ENCODE results near the gene TLDC2. TPM values are rescaled to one million over a fixed set of nuclear protein-coding genes. Genes with fewer than 3 reads are reported as not detected.
A peak's percentile ranks its signal among the peaks of the same experiment; 100 is the strongest.

The TLDC2 gene
- total RNA-seq, 1 donor from 2014 or later = not detected

DNA sequence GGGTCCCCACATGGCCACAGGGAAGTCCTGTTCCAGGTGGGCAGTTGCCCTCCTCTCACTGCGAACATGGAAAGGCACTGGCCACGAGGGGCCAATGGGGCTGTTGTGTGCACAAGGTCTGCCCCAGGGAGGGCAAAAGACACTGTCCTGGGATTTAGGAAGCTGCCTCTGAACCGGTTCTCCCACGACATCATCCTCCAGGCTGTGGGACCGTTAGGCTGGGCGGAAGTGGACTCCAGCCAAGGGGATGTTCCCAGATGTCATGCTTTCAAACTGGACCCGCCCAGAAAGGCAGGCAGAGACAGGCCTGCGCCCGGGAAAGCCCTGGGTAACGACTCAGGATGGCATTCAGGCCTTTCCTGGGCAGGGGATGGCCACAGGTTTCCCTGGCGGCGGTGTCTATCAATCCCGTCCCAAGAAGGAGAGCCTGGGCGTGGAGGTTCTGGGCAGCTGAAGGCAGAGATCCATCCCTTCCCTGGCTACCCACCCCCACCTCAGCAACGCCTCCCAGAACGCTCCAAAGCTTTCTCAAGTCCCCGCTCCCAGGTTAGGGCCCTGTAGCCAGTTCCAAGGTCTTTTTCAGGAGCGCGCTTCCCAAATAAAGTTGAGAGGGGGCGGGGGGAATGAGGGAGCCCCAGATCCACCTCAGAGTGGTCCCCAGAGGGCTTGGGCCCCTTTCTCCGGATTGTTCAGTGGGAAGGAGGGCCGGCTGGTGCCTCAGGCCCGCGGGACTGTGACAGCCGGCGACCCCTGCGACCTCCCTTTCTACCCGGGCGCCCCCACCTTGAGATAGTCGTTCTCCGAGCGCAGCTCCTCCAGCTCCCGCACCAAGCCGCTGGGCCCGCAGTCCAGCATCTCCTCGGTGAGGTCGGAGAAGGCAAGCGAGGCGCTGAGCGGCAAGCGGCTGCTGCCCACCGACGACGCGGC is 13.8 kb upstream of the TLDC2 start:
- DNase-seq (no peak), ATAC-seq (ENCODE audit: low read depth) (no peak)
- Mint-ChIP-seq H3K27ac (peak overlapping the region; percentile 35), H3K9me3 (no peaks in the 10 kb centered on the region), H3K4me1 (peaks cover 76% of the 10 kb centered on the region), H3K27me3 (no peaks in the 10 kb centered on the region), H3K4me3 (peak overlapping the region; percentile 78), H3K36me3 (ENCODE audit: low read depth) (peaks cover 7% of the 10 kb centered on the region)
- TF ChIP-seq, protein P1, sequence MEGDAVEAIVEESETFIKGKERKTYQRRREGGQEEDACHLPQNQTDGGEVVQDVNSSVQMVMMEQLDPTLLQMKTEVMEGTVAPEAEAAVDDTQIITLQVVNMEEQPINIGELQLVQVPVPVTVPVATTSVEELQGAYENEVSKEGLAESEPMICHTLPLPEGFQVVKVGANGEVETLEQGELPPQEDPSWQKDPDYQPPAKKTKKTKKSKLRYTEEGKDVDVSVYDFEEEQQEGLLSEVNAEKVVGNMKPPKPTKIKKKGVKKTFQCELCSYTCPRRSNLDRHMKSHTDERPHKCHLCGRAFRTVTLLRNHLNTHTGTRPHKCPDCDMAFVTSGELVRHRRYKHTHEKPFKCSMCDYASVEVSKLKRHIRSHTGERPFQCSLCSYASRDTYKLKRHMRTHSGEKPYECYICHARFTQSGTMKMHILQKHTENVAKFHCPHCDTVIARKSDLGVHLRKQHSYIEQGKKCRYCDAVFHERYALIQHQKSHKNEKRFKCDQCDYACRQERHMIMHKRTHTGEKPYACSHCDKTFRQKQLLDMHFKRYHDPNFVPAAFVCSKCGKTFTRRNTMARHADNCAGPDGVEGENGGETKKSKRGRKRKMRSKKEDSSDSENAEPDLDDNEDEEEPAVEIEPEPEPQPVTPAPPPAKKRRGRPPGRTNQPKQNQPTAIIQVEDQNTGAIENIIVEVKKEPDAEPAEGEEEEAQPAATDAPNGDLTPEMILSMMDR (IDR thresholded peaks at IDR 0.05) = no peak
- POLR2A ChIA-PET = interaction anchor here (0.5 to 5.2 kb wide), 7 partner anchors 9 to 256 kb away, joined by 3 to 55 read pairs (median 11); partner anchors contain the start of gene RAB5IF
- intact Hi-C loops (cut with micrococcal nuclease) = loop anchor here (2.0 to 5.0 kb wide), 2 partner anchors 35 to 249 kb away; no protein-coding TSS in a partner anchor
- CTCF ChIA-PET = interaction anchor here (1.0 to 4.9 kb wide), 5 partner anchors 27 to 256 kb away, joined by 3 to 37 read pairs (median 13); partner anchors contain the start of gene RAB5IF

DNA sequence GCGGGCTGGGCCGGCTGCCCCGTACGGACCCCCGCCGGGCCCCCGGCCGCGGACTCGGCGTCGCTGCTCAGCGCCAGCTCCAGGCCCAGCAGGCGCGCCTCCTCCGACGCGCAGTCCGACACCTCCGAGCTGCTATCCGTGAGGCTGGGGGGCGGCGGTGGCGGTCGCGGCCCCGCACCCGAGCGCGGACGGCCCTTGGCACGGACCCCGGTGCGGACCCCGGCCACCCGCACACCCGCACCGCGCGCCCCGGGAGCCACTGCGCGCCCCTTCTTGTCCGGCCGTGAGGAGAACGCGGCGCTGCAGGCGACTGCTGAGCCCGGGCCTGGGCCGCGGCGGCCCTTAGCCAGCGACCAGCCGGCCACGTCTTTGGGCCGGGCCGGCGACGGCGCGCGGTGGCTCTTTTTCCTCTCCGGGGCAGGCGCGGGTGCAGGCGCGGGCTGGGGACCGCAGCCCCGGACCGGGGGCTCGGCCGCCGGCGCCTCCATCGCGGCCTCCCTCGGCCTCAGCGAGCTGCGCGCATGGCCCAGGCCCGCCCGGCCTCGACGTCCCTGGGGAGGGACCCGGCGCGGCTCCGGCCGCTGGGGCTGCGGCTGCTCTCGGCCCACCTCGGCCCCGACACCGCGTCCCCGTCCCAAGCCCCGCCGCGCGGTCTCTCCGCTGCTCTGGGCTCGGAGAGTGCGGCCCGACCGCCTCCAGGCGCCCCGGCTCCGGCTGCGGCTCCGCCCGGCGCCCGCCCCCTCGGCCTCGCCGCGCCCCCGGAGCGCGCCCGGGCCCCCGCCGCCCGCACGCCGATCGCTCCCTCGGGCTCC is 12.9 kb upstream of the TLDC2 start:
- H3K36me3 Mint-ChIP-seq (ENCODE audit: low read depth) = peaks cover 7% of the 10 kb centered on the region
- H3K9me3 Mint-ChIP-seq = no peaks in the 10 kb centered on the region
- no peaks in the 10 kb centered on the region for H3K27me3 Mint-ChIP-seq
- ChIA-PET POLR2A (interaction anchor here (0.6 to 5.2 kb wide), 12 partner anchors 10 to 274 kb away, joined by 3 to 55 read pairs (median 7); partner anchors contain the start of genes DSN1 and RAB5IF), CTCF (interaction anchor here (0.6 to 4.9 kb wide), 22 partner anchors 9 to 259 kb away, joined by 3 to 37 read pairs (median 5); partner anchors contain the start of genes DSN1, NDRG3 and RAB5IF)
- TF ChIP-seq, protein P1 (IDR thresholded peaks at IDR 0.05) = no peak
- no peak for ATAC-seq (ENCODE audit: low read depth)
- intact Hi-C loops (cut with micrococcal nuclease) = loop anchor here (1.0 to 5.0 kb wide), 6 partner anchors 28 to 250 kb away; partner anchors contain the start of gene DSN1
- H3K4me3 Mint-ChIP-seq = no peak overlapping the region
- no peak for DNase-seq
- no peak overlapping the region for H3K27ac Mint-ChIP-seq
- H3K4me1 Mint-ChIP-seq = peaks cover 71% of the 10 kb centered on the region

DNA sequence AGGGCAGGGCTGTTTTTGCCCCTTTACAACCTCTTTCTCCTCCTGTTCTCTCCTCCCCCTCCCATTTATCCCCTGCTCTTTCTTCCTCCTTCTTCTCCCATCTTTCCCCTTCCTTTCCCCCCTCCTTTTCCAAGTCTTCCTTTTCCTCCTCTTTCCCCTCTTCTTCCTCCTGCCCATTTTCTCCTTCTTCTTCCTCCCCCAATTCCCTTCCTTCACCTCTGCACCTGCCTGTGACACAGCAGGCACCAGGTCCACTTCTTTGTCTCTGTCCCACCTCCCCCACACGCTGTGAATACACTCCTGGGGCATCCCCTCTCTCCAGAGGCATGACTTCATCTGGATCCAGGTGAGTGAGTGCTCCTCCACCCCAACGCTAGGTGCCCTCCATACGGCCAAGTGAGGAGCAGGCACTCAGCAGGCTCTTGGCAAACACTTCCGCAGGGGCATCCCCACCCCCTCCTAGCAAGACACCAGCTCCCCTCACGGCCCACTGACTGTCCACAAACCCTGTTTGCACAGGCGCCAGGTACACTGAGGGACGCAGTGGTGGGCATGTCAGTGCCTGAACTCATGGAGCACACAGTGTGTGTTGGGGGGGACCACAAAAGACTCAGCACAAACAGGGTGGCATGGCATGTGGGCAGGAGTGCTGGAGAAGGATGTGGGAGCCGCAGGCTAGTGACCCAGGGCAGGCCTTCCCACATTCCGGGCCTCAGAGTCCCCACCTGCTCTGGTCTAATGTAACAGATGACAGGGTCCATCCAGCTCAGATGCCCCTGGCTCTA is 10.7 kb upstream of the TLDC2 start:
- peak overlapping the region; percentile 77 for H3K4me3 Mint-ChIP-seq
- H3K9me3 Mint-ChIP-seq = no peaks in the 10 kb centered on the region
- peaks cover 50% of the 10 kb centered on the region for H3K4me1 Mint-ChIP-seq
- ChIA-PET CTCF (interaction anchor here (0.9 to 2.5 kb wide), 5 partner anchors 18 to 91 kb away, joined by 3 to 14 read pairs (median 6); partner anchors contain the start of gene DSN1), POLR2A (interaction anchor here (0.7 to 5.2 kb wide), 3 partner anchors 29 to 332 kb away, joined by 3 to 44 read pairs (median 3); no protein-coding TSS in a partner anchor)
- no peaks in the 10 kb centered on the region for H3K27me3 Mint-ChIP-seq
- ATAC-seq (ENCODE audit: low read depth) (no peak), DNase-seq (no peak)
- H3K36me3 Mint-ChIP-seq (ENCODE audit: low read depth) = peaks cover 7% of the 10 kb centered on the region
- intact Hi-C loops (cut with micrococcal nuclease) = loop anchor here (2.0 kb wide), 2 partner anchors 118 to 260 kb away; partner anchors contain the start of genes NDRG3 and RAB5IF
- no peak overlapping the region for H3K27ac Mint-ChIP-seq
- TF ChIP-seq, protein P1 (IDR thresholded peaks at IDR 0.05) = no peak

DNA sequence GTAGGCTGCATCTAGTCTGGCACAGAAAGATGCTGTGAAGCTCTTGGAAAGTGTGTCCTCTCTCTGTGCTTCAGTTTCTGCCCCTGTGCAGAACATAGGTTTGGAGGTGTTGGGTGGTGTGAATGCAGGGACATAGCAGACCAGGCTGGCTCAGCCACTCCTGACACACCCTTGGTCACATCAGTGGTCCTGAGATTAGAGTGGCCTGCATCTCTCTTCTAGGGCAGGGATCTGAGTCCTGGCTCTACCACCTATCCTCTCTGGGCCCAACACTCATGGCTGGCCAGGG is 10.1 kb upstream of the TLDC2 start:
- CTCF ChIA-PET = no interaction called here
- Mint-ChIP-seq H3K4me1 (peaks cover 45% of the 10 kb centered on the region), H3K27me3 (no peaks in the 10 kb centered on the region), H3K36me3 (ENCODE audit: low read depth) (peaks cover 3% of the 10 kb centered on the region), H3K27ac (no peak overlapping the region), H3K4me3 (peak overlapping the region; percentile 11), H3K9me3 (no peaks in the 10 kb centered on the region)
- no peak for ATAC-seq (ENCODE audit: low read depth)
- no peak for DNase-seq
- TF ChIP-seq, protein P1 (IDR thresholded peaks at IDR 0.05) = no peak
- intact Hi-C loops (cut with micrococcal nuclease) = loop anchor here (2.0 kb wide), 2 partner anchors 119 to 261 kb away; partner anchors contain the start of genes NDRG3 and RAB5IF
- POLR2A ChIA-PET = interaction anchor here (5.2 kb wide), 1 partner anchor 30 kb away, joined by 44 read pairs; no protein-coding TSS in a partner anchor

Measured in activated B cell treated with CpG ODN at 0.5 μM for 24 hours (primary cell).